PC-3 (cell line): Measurements from ENCODE around the gene UMAD1. TPM values are rescaled to one million over a fixed set of nuclear protein-coding genes. Genes with fewer than 3 reads are reported as not detected.

Source experiments
- ATAC-seq: fragments of 200-7000 bp; cut with Tn5 transposase; 2 replicates; pipeline ENCODE4 v1.9.1; 2020; ENCODE audit warnings: mild to moderate bottlenecking, moderate library complexity
- BruUV-seq: library from RNA; stranded (reverse); fragments of 400-500 nt; replicated peaks from 2 replicates; lab custom pipeline; 2021; lab: Mats Ljungman, UMichigan
- CTCF ChIA-PET: fragments of 300-600 bp; sonication (Branson Sonifier 250); formaldehyde crosslinking; loops from one replicate; lab custom pipeline; 2022; ENCODE audit warnings: antibody characterized with exemption; lab: Charles Lee
- POLR2A ChIA-PET: fragments of 300-600 bp; sonication (Branson Sonifier 250); formaldehyde crosslinking; loops from one replicate; lab custom pipeline; 2022; ENCODE audit warnings: antibody characterized with exemption; ENCODE audit not compliant: unreplicated experiment; lab: Charles Lee
- DNase-seq: peaks from one replicate; pipeline ENCODE4 v3.0.0-alpha.2; 2015
- H2AFZ ChIP-seq: fragments of 300-600 bp; sonication (generic); 2 replicates; pipeline ENCODE4 v1.6.0; 2016; ENCODE audit warnings: antibody characterized with exemption, low read length
- H3F3A ChIP-seq: fragments of 300-600 bp; sonication (generic); one replicate; pipeline ENCODE4 v1.6.0; 2017; ENCODE audit warnings: antibody characterized with exemption, low read length, control low read depth, mild to moderate bottlenecking; ENCODE audit not compliant: unreplicated experiment
- H3K27ac ChIP-seq: fragments of 300-600 bp; sonication (generic); 2 replicates; pipeline ENCODE4 v1.5.1; 2016; ENCODE audit warnings: mild to moderate bottlenecking, low read length
- H3K27me3 ChIP-seq: fragments of 300-600 bp; sonication (generic); 2 replicates; pipeline ENCODE4 v1.6.1; 2016; ENCODE audit warnings: low read length, mixed read lengths
- H3K36me3 ChIP-seq: fragments of 300-600 bp; sonication (generic); 2 replicates; pipeline ENCODE4 v1.6.1; 2016; ENCODE audit warnings: low read depth, mixed run types, low read length, mixed read lengths
- H3K4me1 ChIP-seq: fragments of 300-600 bp; sonication (generic); 2 replicates; pipeline ENCODE4 v1.5.1; 2016; ENCODE audit warnings: low read length; ENCODE audit not compliant: insufficient read depth
- H3K4me2 ChIP-seq: fragments of 300-600 bp; sonication (generic); 2 replicates; pipeline ENCODE4 v1.6.0; 2016; ENCODE audit warnings: low read length
- H3K4me3 ChIP-seq: fragments of 300-600 bp; sonication (generic); 2 replicates; pipeline ENCODE4 v1.5.1; 2016; ENCODE audit warnings: mild to moderate bottlenecking, low read length, mixed read lengths
- H3K79me2 ChIP-seq: fragments of 300-600 bp; sonication (generic); 2 replicates; pipeline ENCODE4 v1.6.1; 2017; ENCODE audit warnings: low read length, mixed read lengths
- H3K9ac ChIP-seq: fragments of 300-600 bp; sonication (generic); 2 replicates; pipeline ENCODE4 v1.6.0; 2016; ENCODE audit warnings: mild to moderate bottlenecking, low read length
- H3K9me2 ChIP-seq: fragments of 300-600 bp; sonication (generic); replicated peaks from 2 replicates; pipeline ENCODE4 v1.6.1; 2016; ENCODE audit warnings: mixed run types, low read length, mixed read lengths
- H3K9me3 ChIP-seq: fragments of 300-600 bp; sonication (generic); 2 replicates; pipeline ENCODE4 v1.6.1; 2016; ENCODE audit warnings: low read length, mixed read lengths
- H4K20me1 ChIP-seq: fragments of 300-600 bp; sonication (generic); 2 replicates; pipeline ENCODE4 v1.6.1; 2016; ENCODE audit warnings: low read length, mixed read lengths
- CTCF ChIP-seq: fragments of 300-600 bp; sonication (generic); conservative IDR thresholded peaks from 2 replicates; pipeline ENCODE4 v1.5.1; 2017; ENCODE audit warnings: antibody characterized with exemption, low read depth, mild to moderate bottlenecking, low read length
- EZH2 ChIP-seq: fragments of 300-600 bp; sonication (generic); IDR thresholded peaks from one replicate; pipeline ENCODE4 v1.6.1; 2017; ENCODE audit warnings: antibody characterized with exemption, mild to moderate bottlenecking, low read length; ENCODE audit not compliant: unreplicated experiment
- EZH2phosphoT487 ChIP-seq: fragments of 300-600 bp; sonication (generic); IDR thresholded peaks from 2 replicates; pipeline ENCODE4 v1.6.1; 2018; ENCODE audit warnings: mild to moderate bottlenecking, antibody characterized with exemption, low read length, borderline replicate concordance
- intact Hi-C: fragments of 100-400 bp; cut with micrococcal nuclease; formaldehyde crosslinking; loops from 2 replicates; pipeline ENCODE4 v1.9.0; 2023
- total RNA-seq: library from RNA; depleted of rRNA; stranded (reverse); fragments of >200 nt; gene quantifications from 2 replicates; pipeline ENCODE4 v1.2.3, GENCODE V29; 2014

UMAD1 gene
- total RNA-seq, 1 experiment from 2014 or later = 8.9 TPM

GRCh38 chr7:7819442-7820247 lies 179.1 kb downstream of the UMAD1 start:
- DNase-seq (no peak), ATAC-seq (no peak)
- Histone ChIP-seq H3K4me1 (peaks cover 12% of the 10 kb centered on the region), H3K4me2 (no peak overlapping the region), H3K9me2 (no peaks in the 10 kb centered on the region), H3K27me3 (no peaks in the 10 kb centered on the region), H3K4me3 (no peak overlapping the region), H3K79me2 (no peaks in the 10 kb centered on the region), H3K27ac (no peak overlapping the region), H3K9ac (no peak overlapping the region), H2AFZ (no peak overlapping the region), H3K9me3 (no peaks in the 10 kb centered on the region), H3F3A (no peaks in the 10 kb centered on the region), H3K36me3 (no peaks in the 10 kb centered on the region), H4K20me1 (no peaks in the 10 kb centered on the region)
- intact Hi-C loops = no loop called here
- CTCF ChIA-PET = no interaction called here
- BruUV-seq = no TSS peak
- POLR2A ChIA-PET = no interaction called here
- TF ChIP-seq EZH2 = no peak
- no peak for TF ChIP-seq EZH2phosphoT487
- TF ChIP-seq CTCF = no peak

DNA sequence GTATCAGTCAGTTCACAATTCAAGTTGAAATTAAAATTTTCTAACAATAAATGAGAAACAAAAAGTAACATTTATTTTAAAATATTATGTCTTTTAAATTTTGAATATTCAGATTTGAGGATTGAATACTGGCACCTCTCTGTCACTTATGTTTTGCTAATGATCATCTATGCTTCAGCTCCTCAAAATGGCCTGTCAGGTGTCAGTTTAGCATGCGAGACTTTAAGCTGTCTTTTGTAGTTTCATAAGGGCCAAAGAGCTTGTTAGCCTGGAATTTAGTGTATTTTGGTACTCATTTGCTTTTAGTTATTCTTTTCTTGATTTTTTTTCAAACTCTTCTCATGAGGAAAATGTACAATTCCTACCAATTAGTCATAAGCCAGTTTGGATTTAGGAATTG lies 179.9 kb downstream of the UMAD1 start:
- H3K36me3 ChIP-seq = no peaks in the 10 kb centered on the region
- H3K27me3 ChIP-seq = no peaks in the 10 kb centered on the region
- no peaks in the 10 kb centered on the region for H3K9me3 ChIP-seq
- no peaks in the 10 kb centered on the region for H3K9me2 ChIP-seq
- H3K79me2 ChIP-seq = no peaks in the 10 kb centered on the region
- CTCF ChIA-PET = no interaction called here
- no TSS peak for BruUV-seq
- H3K4me2 ChIP-seq = no peak overlapping the region
- H3K9ac ChIP-seq = no peak overlapping the region
- H3K4me3 ChIP-seq = no peak overlapping the region
- ATAC-seq (no peak), DNase-seq (no peak)
- peaks cover 12% of the 10 kb centered on the region for H3K4me1 ChIP-seq
- intact Hi-C loops = no loop called here
- POLR2A ChIA-PET = no interaction called here
- H3K27ac ChIP-seq = no peak overlapping the region
- H2AFZ ChIP-seq = no peak overlapping the region
- H4K20me1 ChIP-seq = no peaks in the 10 kb centered on the region
- TF ChIP-seq CTCF (no peak), EZH2phosphoT487 (no peak), EZH2 (no peak)
- no peaks in the 10 kb centered on the region for H3F3A ChIP-seq

DNA sequence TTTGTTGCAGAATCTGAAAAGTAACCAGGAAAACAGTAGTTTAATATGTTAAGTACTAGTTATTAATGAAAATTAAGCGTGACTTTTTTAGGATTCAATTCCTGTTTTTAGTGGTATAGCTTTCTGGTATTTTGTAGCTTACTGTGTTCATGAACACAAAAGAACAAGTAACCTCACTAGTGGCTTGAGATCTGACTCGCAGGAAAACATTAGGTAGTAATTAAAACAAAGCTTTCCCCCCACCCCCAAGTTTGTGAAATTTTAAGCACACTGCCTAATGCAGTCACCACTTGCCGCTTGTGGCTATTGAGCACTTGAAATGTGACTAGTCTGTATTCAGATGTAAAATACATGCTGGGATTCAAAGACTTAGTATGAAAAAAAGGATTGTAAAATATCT lies 180.4 kb downstream of the UMAD1 start:
- Histone ChIP-seq H3K4me3 (no peak overlapping the region), H3K27ac (no peak overlapping the region), H2AFZ (no peak overlapping the region), H3K27me3 (no peaks in the 10 kb centered on the region), H3F3A (no peaks in the 10 kb centered on the region), H3K36me3 (no peaks in the 10 kb centered on the region), H3K4me1 (peaks cover 12% of the 10 kb centered on the region), H3K9me2 (no peaks in the 10 kb centered on the region), H3K9me3 (no peaks in the 10 kb centered on the region), H4K20me1 (no peaks in the 10 kb centered on the region), H3K9ac (no peak overlapping the region), H3K79me2 (no peaks in the 10 kb centered on the region), H3K4me2 (no peak overlapping the region)
- DNase-seq (no peak), ATAC-seq (no peak)
- BruUV-seq = no TSS peak
- CTCF ChIA-PET = no interaction called here
- TF ChIP-seq CTCF (no peak), EZH2phosphoT487 (no peak), EZH2 (no peak)
- intact Hi-C loops = no loop called here
- POLR2A ChIA-PET = no interaction called here
